Measurements from ENCODE around the gene POMT1. TPM values are rescaled to one million over a fixed set of nuclear protein-coding genes. Genes with fewer than 3 reads are reported as not detected.

The POMT1 gene
- total and polyA plus RNA-seq, 3 donors from 2014 or later, result 99.7 to 118 (median 117) TPM

DNA sequence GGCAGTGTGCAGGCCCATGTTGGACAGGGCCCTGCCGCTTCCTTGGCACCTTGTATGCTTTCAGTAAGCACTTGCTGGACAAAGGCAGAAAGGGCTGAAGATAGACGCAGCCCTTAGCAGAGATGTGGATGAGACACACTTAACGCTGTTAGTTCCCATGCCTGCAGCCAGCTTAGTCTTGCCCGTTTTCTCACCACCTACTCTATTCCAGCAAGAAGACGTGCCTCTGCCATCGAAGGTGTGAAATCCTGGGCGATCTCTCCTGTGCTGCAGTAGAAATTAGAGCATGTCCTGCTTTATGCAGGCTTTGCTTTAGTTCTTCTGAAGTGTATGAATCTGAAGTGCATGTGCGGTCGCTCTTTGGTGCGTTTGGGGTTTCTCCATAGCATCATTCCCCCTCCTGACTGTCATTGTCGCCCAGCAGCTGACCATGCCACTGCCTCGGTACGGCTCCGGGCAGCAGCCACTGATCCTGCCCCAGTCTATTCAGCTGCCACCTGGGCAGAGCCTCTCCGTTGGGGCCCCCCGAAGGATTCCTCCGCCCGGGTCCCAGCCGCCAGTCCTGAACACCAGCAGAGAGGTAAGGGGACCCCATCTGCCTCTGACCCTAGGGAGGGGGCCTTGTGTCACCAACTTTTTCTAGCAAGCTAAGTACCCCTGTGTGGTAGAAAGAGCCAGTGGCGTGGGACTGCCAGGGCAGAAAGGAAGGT, 11.6 kb upstream of the POMT1 start:
- H3K4me3 ChIP-seq, result no peak overlapping the region
- TF ChIP-seq POLR2A (IDR thresholded peaks at IDR 0.05), result no peak
- TF ChIP-seq, protein P1, sequence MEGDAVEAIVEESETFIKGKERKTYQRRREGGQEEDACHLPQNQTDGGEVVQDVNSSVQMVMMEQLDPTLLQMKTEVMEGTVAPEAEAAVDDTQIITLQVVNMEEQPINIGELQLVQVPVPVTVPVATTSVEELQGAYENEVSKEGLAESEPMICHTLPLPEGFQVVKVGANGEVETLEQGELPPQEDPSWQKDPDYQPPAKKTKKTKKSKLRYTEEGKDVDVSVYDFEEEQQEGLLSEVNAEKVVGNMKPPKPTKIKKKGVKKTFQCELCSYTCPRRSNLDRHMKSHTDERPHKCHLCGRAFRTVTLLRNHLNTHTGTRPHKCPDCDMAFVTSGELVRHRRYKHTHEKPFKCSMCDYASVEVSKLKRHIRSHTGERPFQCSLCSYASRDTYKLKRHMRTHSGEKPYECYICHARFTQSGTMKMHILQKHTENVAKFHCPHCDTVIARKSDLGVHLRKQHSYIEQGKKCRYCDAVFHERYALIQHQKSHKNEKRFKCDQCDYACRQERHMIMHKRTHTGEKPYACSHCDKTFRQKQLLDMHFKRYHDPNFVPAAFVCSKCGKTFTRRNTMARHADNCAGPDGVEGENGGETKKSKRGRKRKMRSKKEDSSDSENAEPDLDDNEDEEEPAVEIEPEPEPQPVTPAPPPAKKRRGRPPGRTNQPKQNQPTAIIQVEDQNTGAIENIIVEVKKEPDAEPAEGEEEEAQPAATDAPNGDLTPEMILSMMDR (IDR thresholded peaks at IDR 0.05), result no peak
- no peaks in the 10 kb centered on the region for H3K9me3 ChIP-seq
- no peaks in the 10 kb centered on the region for H3K4me1 ChIP-seq
- H3K27ac ChIP-seq, result no peak overlapping the region
- DNase-seq, result no peak
- intact Hi-C loops (cut with DNase I; ENCODE audit: low total_unique reads), result no loop called here
- no peaks in the 10 kb centered on the region for H3K36me3 ChIP-seq (ENCODE audit: low read depth, missing control alignments)
- H3K27me3 ChIP-seq, result no peaks in the 10 kb centered on the region
- 92 to 97% methylated on average over 11 to 20 of the region's 20 CpGs for WGBS, 2 donors

DNA sequence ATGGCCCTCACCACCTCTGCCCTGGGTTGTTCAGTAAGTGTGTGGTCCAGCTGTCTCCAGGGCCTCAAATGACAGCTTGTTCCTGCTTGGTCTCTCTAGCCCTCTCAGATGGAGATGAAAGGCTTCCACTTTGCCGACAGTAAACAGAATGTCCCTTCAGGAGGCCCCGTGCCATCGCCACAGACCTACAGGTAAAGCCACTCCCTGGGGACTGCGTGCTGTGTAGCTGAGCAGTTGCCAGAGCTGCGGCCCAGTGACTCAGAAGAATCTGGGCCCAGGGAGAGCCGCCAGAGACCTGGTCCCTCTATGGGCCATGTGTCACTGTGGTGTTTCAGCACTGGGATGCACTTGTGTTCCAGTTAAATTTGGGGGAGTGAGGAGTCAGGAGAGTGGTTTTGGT, 10.6 kb upstream of the POMT1 start:
- H3K9me3 ChIP-seq, result no peaks in the 10 kb centered on the region
- 89 to 90% methylated on average over 3 to 6 of the region's 6 CpGs for WGBS, 2 donors
- intact Hi-C loops (cut with DNase I; ENCODE audit: low total_unique reads), result no loop called here

DNA sequence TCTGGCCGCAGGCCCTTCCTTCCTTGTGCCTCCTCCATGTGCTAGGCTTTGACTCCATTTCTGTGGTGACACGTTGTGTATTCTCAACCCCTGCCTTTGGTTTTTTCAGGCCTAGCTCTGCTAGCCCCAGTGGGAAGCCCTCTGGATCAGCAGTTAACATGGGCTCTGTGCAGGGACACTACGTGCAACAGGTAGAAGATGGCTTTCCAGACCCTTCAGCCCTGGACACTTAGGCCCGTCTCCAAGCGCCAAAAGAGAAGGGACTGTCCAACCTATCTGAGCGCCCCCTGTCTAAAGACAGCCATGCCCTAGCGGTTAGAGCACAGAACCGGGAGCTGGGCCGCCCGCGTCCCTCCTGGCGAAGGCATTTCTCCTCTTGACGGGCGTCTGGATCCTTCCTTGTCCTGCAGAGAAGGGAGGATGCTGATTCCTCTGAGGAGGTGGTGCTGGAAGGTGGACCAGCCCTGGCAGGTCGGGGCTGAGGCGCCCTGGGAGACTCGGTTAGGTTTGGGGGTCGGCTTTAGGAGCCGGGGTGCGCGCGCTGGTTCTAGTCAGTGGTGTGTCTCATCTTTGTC, 8.3 kb upstream of the POMT1 start:
- no peak overlapping the region for H3K4me3 ChIP-seq
- DNase-seq, result no peak
- intact Hi-C loops (cut with DNase I; ENCODE audit: low total_unique reads), result no loop called here
- H3K9me3 ChIP-seq, result no peaks in the 10 kb centered on the region
- no peaks in the 10 kb centered on the region for H3K36me3 ChIP-seq (ENCODE audit: low read depth, missing control alignments)
- H3K27ac ChIP-seq, result no peak overlapping the region
- TF ChIP-seq, protein P1 (IDR thresholded peaks at IDR 0.05), result no peak
- no peak for TF ChIP-seq POLR2A (IDR thresholded peaks at IDR 0.05)
- 91% methylated on average over 13 to 16 of the region's 22 CpGs for WGBS, 2 donors
- no peaks in the 10 kb centered on the region for H3K4me1 ChIP-seq
- no peaks in the 10 kb centered on the region for H3K27me3 ChIP-seq

More for the DNA sequence above, 10.6 kb upstream of the POMT1 start:
- no peak for DNase-seq
- Histone ChIP-seq H3K36me3 (ENCODE audit: low read depth, missing control alignments) (no peaks in the 10 kb centered on the region), H3K4me1 (no peaks in the 10 kb centered on the region), H3K27me3 (no peaks in the 10 kb centered on the region), H3K4me3 (no peak overlapping the region), H3K27ac (no peak overlapping the region)
- no peak for TF ChIP-seq POLR2A (IDR thresholded peaks at IDR 0.05)
- TF ChIP-seq, protein P1 (IDR thresholded peaks at IDR 0.05), result no peak

DNA sequence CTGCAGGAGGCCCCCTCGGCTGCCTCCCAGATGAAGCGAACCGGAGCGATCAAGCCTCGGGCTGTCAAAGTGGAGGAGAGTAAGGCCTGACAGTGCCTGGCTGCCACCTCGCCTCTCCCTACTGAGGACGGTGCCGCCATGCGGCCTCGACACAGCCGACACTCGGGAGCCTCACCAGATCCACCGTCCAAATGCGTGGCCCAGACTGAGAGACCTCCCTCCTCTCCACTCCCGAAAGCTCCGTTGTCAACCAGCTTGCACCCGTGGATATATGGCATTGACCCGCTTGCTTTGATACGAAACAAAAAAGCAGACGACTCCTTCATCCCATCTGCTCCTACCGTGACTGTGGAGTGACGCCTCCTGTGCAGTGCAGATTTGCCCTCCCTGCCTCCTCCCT, 6.9 kb upstream of the POMT1 start:
- intact Hi-C loops (cut with DNase I; ENCODE audit: low total_unique reads), result no loop called here
- 70 to 82% methylated on average over 14 to 19 of the region's 22 CpGs for WGBS, 2 donors
- no peak for DNase-seq
- no peaks in the 10 kb centered on the region for H3K27me3 ChIP-seq
- no peak overlapping the region for H3K27ac ChIP-seq
- no peaks in the 10 kb centered on the region for H3K4me1 ChIP-seq
- H3K4me3 ChIP-seq, result no peak overlapping the region
- TF ChIP-seq, protein P1 (IDR thresholded peaks at IDR 0.05), result no peak
- no peak for TF ChIP-seq POLR2A (IDR thresholded peaks at IDR 0.05)
- H3K9me3 ChIP-seq, result no peaks in the 10 kb centered on the region
- H3K36me3 ChIP-seq (ENCODE audit: low read depth, missing control alignments), result no peaks in the 10 kb centered on the region

Measured in testis (tissue), 3 donors.